K562 treated with DMSO at 1 percent for 48 hours (cell line): ENCODE measurements around the gene PLEKHG7. TPM values are rescaled to one million over a fixed set of nuclear protein-coding genes. Genes with fewer than 3 reads are reported as not detected.

Experiments
- total RNA-seq: library from RNA; unstranded; fragments of 300-600 nt; gene quantifications from 2 replicates; pipeline ENCODE4 v1.2.3, GENCODE V29; 2022; ENCODE audit warnings: low replicate concordance; ENCODE audit errors: extremely low read depth

PLEKHG7 gene, protein sequence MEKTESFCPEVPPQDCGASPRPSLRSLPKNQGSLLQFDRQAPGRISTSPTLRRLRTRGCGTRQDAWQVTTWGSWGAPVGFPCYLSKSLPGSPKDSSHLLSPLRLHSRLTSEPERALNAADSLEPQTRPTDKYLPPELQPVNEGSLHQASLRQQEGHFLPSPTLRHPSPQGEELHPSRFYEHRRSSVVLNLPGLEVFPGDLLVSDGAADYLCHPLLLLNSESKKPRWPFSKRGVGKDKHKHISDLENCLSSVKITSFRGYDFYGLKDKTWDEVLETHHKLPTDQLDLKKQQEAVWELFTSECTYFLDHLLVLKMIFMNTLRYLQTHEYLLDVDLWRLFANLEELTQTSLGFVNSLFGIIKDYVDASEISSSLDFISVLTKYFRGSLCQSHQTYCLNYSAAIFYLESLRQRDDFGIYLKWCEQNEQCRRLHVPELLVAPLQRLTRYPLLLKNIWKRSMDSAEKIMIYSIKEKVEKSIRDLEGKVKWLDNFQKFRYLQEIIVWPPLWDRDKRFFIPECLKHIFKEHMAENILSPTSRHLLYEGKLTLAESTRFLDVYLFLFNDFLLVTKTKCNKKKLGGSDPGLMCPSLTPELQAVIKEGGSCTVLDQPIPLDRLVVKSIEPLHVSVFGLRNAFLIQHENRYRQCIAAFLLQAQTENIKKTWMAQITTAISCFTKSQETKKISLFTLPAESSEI
- total RNA-seq = not detected in 2 replicates

DNA sequence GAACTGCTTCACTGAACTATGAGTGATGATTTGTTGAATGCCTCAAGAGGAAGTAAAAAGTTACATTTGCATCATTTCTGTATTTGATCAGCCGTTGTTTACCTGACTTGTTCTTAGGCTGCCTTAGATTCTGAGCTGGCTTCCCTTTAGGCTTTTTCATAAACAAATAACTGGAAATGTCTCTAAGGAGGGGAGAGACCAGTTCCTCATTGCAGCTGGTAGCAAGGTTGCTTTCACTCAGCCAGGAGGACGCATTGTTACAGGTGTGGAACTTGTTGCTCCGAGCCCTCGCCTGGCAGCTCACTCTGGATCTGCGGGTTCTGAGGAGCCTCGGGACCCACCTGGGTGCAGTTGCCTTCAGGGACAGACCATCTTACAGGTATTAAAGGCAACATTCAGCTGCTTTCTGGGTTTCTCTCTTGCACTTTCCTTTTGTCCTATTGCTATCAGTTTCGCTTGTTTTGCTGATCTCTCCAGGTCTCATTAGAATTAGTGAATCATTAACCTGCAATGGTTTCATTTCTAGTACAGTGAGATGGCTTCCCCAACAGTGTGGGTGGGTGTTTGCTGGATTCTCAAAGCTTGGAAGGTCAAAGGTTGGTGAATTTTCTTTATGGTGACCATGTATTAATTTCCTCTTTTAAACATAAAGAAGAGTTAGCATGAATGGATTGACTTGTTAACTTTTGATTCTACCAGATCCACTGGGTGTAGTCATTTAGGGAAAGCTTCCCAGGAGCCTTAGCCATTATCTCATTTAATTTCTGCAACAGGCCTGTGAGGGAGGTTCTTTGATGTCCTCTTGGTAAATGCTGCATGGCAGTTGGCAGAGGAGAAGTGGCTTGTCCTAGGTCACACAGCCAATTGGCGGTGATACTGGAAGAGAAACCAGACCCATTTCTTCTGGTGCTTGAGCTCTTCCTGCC is at the start of gene PLEKHG7:
Gene PLEKHG7, plus strand, starts transcription at position 236 of the 926 bp plus-strand sequence. CDS start 3,643 bp downstream, outside the sequence.

Other genes with a start within 250 kb of the PLEKHG7 start
- not detected in 2 replicates for gene EEA1, start 226.3 kb downstream of the PLEKHG7 start, total RNA-seq